HCT116 (cell line): ENCODE results near the gene DNMT1. TPM values are rescaled to one million over a fixed set of nuclear protein-coding genes. Genes with fewer than 3 reads are reported as not detected.

Experiments
- ATAC-seq: fragments of 200-7000 bp; cut with Tn5 transposase; 2 replicates; pipeline ENCODE4 v1.9.1; 2020; ENCODE audit warnings: mild to moderate bottlenecking, moderate library complexity
- BruUV-seq: library from RNA; stranded (reverse); fragments of 400-500 nt; replicated peaks from 2 replicates; lab custom pipeline; 2021; lab: Mats Ljungman, UMichigan
- CTCF ChIA-PET: fragments of 300-600 bp; sonication (Branson Sonifier 250); formaldehyde crosslinking; loops from one replicate; lab custom pipeline; 2021; ENCODE audit warnings: antibody characterized with exemption; lab: Charles Lee
- POLR2A ChIA-PET: fragments of 300-600, 350-600 bp; sonication (Branson Sonifier 250); formaldehyde crosslinking; loops from one replicate; lab custom pipeline; 2021; ENCODE audit warnings: antibody characterized with exemption; lab: Charles Lee
- RAD21 ChIA-PET, 2 experiments: fragments of 300-600 bp; sonication (Branson Sonifier 250); formaldehyde crosslinking; loops; one replicate each; lab custom pipeline; 2023; ENCODE audit warnings: low total read pairs in 2 of 2; ENCODE audit not compliant: uncharacterized antibody in 2 of 2, unreplicated experiment in 2 of 2, low non-redundant PET in 1 of 2; lab: Charles Lee
- DNase-seq: peaks from one replicate; pipeline ENCODE4 v3.0.0-alpha.2; 2010; ENCODE audit warnings: low read depth, low spot score
- H2AFZ ChIP-seq: fragments of 200-600 bp; shearing (Covaris generic), sonication (generic); 2 replicates; pipeline ENCODE4 v1.6.1; 2017; ENCODE audit warnings: low read depth, mixed run types, mixed read lengths, antibody characterized with exemption, low read length; ENCODE audit not compliant: poor library complexity, severe bottlenecking
- H3K27ac ChIP-seq: 2 replicates; pipeline ENCODE4 v1.5.1; 2012; ENCODE audit warnings: low read depth, low read length
- H3K27me3 ChIP-seq: fragments of 200-600 bp; sonication (generic); 2 replicates; pipeline ENCODE4 v1.6.1; 2016; ENCODE audit warnings: mixed run types, low read length, mixed read lengths; ENCODE audit not compliant: insufficient read depth
- H3K36me3 ChIP-seq, 2 experiments: fragments of 200-500 bp in 1 of 2; fragments of 200-600 bp in 1 of 2; sonication (Bioruptor generic) in 1 of 2; sonication (generic) in 1 of 2; 2 replicates each; pipeline versions ENCODE4 v1.5.1 to v1.6.1; 2014 to 2016; ENCODE audit warnings: low read length in 2 of 2, inconsistent platforms in 1 of 2, mixed read lengths in 1 of 2, mixed run types in 1 of 2; ENCODE audit not compliant: insufficient read depth in 2 of 2, control insufficient read depth in 1 of 2
- H3K4me1 ChIP-seq, 2 experiments: fragments of 200-600 bp in 1 of 2; sonication (generic) in 1 of 2; 2 replicates each; pipeline versions ENCODE4 v1.5.1 to v1.6.1; 2012 to 2017; ENCODE audit warnings: low read length in 2 of 2, inconsistent platforms in 1 of 2, mild to moderate bottlenecking in 1 of 2, mixed read lengths in 1 of 2, mixed run types in 1 of 2, moderate library complexity in 1 of 2; ENCODE audit not compliant: insufficient read depth in 2 of 2, control insufficient read depth in 1 of 2
- H3K4me2 ChIP-seq: fragments of 200-600 bp; sonication (generic); 2 replicates; pipeline ENCODE4 v1.6.1; 2017; ENCODE audit warnings: mixed run types, low read length, mixed read lengths
- H3K4me3 ChIP-seq, 2 experiments: fragments of 200-600 bp in 1 of 2; sonication (generic) in 1 of 2; replicated peaks in 1 of 2; 2 replicates each; pipeline ENCODE4 v1.5.1; 2011 to 2016; ENCODE audit warnings: low read length in 2 of 2, control low read depth in 1 of 2, low read depth in 1 of 2, mild to moderate bottlenecking in 1 of 2, mixed read lengths in 1 of 2, mixed run types in 1 of 2
- H3K79me2 ChIP-seq: fragments of 200-600 bp; sonication (generic); 2 replicates; pipeline ENCODE4 v1.6.1; 2017; ENCODE audit warnings: mild to moderate bottlenecking, mixed run types, low read length, moderate library complexity, mixed read lengths; ENCODE audit not compliant: insufficient read depth
- H3K9ac ChIP-seq: fragments of 200-600 bp; sonication (generic); 2 replicates; pipeline ENCODE4 v1.6.1; 2016; ENCODE audit warnings: low read length, mixed read lengths
- H3K9me2 ChIP-seq: fragments of 200-600 bp; sonication (generic), shearing (Covaris generic); 2 replicates; pipeline ENCODE4 v1.6.1; 2017; ENCODE audit warnings: mixed run types, mild to moderate bottlenecking, moderate library complexity; ENCODE audit not compliant: insufficient read depth
- H3K9me3 ChIP-seq, 2 experiments: fragments of 200-500 bp in 1 of 2; fragments of 200-600 bp in 1 of 2; sonication (Bioruptor generic) in 1 of 2; sonication (generic) in 1 of 2; 2 replicates each; pipeline ENCODE4 v1.6.1; 2014 to 2017; ENCODE audit warnings: low read length in 2 of 2, mixed read lengths in 2 of 2, inconsistent platforms in 1 of 2, low read depth in 1 of 2, mild to moderate bottlenecking in 1 of 2, mixed run types in 1 of 2, moderate library complexity in 1 of 2; ENCODE audit not compliant: control insufficient read depth in 1 of 2, insufficient read depth in 1 of 2
- H4K20me1 ChIP-seq: fragments of 200-600 bp; sonication (generic), shearing (Covaris generic); 2 replicates; pipeline ENCODE4 v1.6.1; 2017; ENCODE audit warnings: mixed run types, mild to moderate bottlenecking, moderate library complexity; ENCODE audit not compliant: insufficient read depth
- EZH2phosphoT487 ChIP-seq: fragments of 200-600 bp; IDR thresholded peaks from 2 replicates; pipeline ENCODE4 v1.6.1; 2018; ENCODE audit warnings: antibody characterized with exemption, borderline replicate concordance
- ZBTB33 ChIP-seq: IDR thresholded peaks from 2 replicates; pipeline ENCODE4 v1.6.1; 2011; ENCODE audit warnings: mild to moderate bottlenecking, low read length, moderate library complexity; ENCODE audit not compliant: insufficient replicate concordance; ENCODE audit errors: extremely low read depth
- ZNF274 ChIP-seq: fragments of 200-500 bp; sonication (Bioruptor generic); IDR thresholded peaks from 2 replicates; pipeline ENCODE4 v1.6.1; 2014; ENCODE audit warnings: mild to moderate bottlenecking, low read depth, low read length, inconsistent platforms
- intact Hi-C: fragments of 100-400 bp; cut with micrococcal nuclease; formaldehyde crosslinking; loops from 2 replicates; pipeline ENCODE4 v1.10.0; 2022
- total RNA-seq: library from RNA; stranded (reverse); gene quantifications from one replicate; pipeline ENCODE4 v1.2.1, GENCODE V29; 2021; ENCODE audit not compliant: unreplicated experiment

The DNMT1 gene
- total RNA-seq, 1 experiment from 2014 or later = 235 TPM

DNA sequence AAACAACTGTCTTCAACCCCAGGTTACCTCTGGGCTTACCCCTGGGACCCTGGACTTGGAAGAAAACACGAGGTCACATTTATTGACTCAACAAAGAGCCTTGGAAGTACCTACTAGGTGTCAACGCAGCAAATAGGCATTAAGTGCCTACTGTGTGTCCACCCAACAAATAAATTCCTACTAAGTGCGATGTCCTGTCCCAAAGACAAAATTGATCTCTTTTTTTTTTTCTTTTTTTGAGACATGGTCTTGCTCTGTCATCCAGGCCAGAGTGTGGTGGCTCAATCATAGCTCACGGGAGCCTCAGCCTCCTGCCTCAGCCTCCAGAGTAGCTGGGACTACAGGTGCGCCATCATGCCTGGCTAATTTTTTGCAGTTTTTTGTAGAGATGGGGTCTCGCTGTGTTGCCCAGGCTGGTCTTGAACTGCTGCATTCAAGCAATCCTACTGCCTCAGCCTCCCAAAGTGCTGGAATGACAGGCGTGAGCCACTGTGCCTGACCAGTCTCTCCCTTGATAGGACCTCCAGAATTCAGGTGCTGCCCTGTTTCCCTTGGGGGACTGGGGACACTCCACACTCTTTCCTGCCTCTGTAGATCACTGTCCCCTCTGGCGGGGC, 37.0 kb upstream of the DNMT1 start:
- BruUV-seq = no TSS peak
- RAD21 ChIA-PET = no interaction called here
- Histone ChIP-seq H2AFZ (no peak overlapping the region), H3K9me2 (no peaks in the 10 kb centered on the region), H3K27me3 (no peaks in the 10 kb centered on the region)
- no peak for DNase-seq
- POLR2A ChIA-PET = interaction anchor here (1.0 kb wide), 1 partner anchor 27 kb away, joined by 3 read pairs; no protein-coding TSS in a partner anchor
- CTCF ChIA-PET = interaction anchor here (1.2 kb wide), 1 partner anchor 27 kb away, joined by 3 read pairs; no protein-coding TSS in a partner anchor
- no peak for TF ChIP-seq EZH2phosphoT487
- no peak for TF ChIP-seq ZNF274
- TF ChIP-seq ZBTB33 = no peak
- TF ChIP-seq, all 23 proteins: peak for 0
- H3K27ac ChIP-seq = 0 out of 2 replicates have a peak overlapping the region, but pooled peaks have one; percentile 35
- H4K20me1 ChIP-seq = no peaks in the 10 kb centered on the region
- H3K9me3 ChIP-seq = no peaks in the 10 kb centered on the region
- H3K4me3 ChIP-seq = peak overlapping the region; percentile 78 to 83
- intact Hi-C loops = no loop called here
- peak overlapping the region; percentile 95 for H3K9ac ChIP-seq
- peak overlapping the region; percentile 99 for H3K4me2 ChIP-seq
- no peaks in the 10 kb centered on the region for H3K36me3 ChIP-seq
- peaks cover 6% of the 10 kb centered on the region; the same call in 1 of the 2 replicates for H3K79me2 ChIP-seq
- H3K4me1 ChIP-seq = peaks cover 4 to 32% of the 10 kb centered on the region in 2 experiments; a peak in 3 of 4 replicates
- no peak for ATAC-seq
